NCI-H460 (cell line): Measurements from ENCODE around the gene TIMM29. TPM values are rescaled to one million over a fixed set of nuclear protein-coding genes. Genes with fewer than 3 reads are reported as not detected.

Source experiments
- DNase-seq: peaks from one replicate; pipeline ENCODE4 v3.0.0-alpha.2; 2016; ENCODE audit warnings: low read depth; ENCODE audit errors: extremely low read depth
- polyA plus RNA-seq: library from polyadenylated mRNA; depleted of rRNA; stranded (reverse); fragments of >200 nt; gene quantifications from 2 replicates; pipeline ENCODE4 v1.2.3, GENCODE V29; 2014; cell fraction: nucleus; rRNA removed
- total RNA-seq: library from RNA; depleted of rRNA; stranded (reverse); fragments of >200 nt; shearing (Covaris generic); gene quantifications from 2 replicates; pipeline ENCODE4 v1.2.3, GENCODE V29; 2014; rRNA removed

TIMM29 gene
- 16.5 and 16.6 TPM in 2 replicates for total RNA-seq
- 39.8 and 40.6 TPM in 2 replicates for polyA plus RNA-seq

GRCh38 chr19:10928563-10929401 is at the start of gene TIMM29, which contains the start of gene YIPF2:
Gene TIMM29, plus strand, starts transcription at chr19:10928811. Its CDS starts 12 bp downstream, at chr19:10928823.
Gene YIPF2, minus strand, starts transcription at chr19:10928639. Its CDS starts 229 bp downstream, at chr19:10928410.
- peak; percentile 97 for DNase-seq

- DNase-seq: no peak
Observed at GRCh38 chr19:10881403-10882107, 47.1 kb upstream of the TIMM29 start.

- no peak for DNase-seq
Observed at GRCh38 chr19:10882108-10882457, 46.5 kb upstream of the TIMM29 start.

GRCh38 chr19:10884274-10884673 is 44.3 kb upstream of the TIMM29 start:
- no peak for DNase-seq

GRCh38 chr19:10885201-10886169 is 43.1 kb upstream of the TIMM29 start:
- no peak for DNase-seq

- no peak for DNase-seq
Observed at GRCh38 chr19:10887616-10888367, 40.8 kb upstream of the TIMM29 start.

- no peak for DNase-seq
Observed at GRCh38 chr19:10888421-10888866, 40.2 kb upstream of the TIMM29 start.

- DNase-seq: no peak
Observed at GRCh38 chr19:10889880-10890279, 38.7 kb upstream of the TIMM29 start.

- DNase-seq: no peak
Observed at GRCh38 chr19:10891405-10892086, 37.1 kb upstream of the TIMM29 start.

GRCh38 chr19:10892256-10892655 is 36.4 kb upstream of the TIMM29 start:
- no peak for DNase-seq

- DNase-seq: no peak
Observed at GRCh38 chr19:10894911-10895213, 33.7 kb upstream of the TIMM29 start.

- DNase-seq: no peak
Observed at GRCh38 chr19:10895363-10895762, 33.2 kb upstream of the TIMM29 start.

GRCh38 chr19:10895920-10896319 is 32.7 kb upstream of the TIMM29 start:
- DNase-seq: no peak

- no peak for DNase-seq
Observed at GRCh38 chr19:10896851-10897526, 31.6 kb upstream of the TIMM29 start.

- DNase-seq: no peak
Observed at GRCh38 chr19:10898633-10899032, 30.0 kb upstream of the TIMM29 start.

- DNase-seq: no peak
Observed at GRCh38 chr19:10899151-10899653, 29.4 kb upstream of the TIMM29 start.

- DNase-seq: no peak
Observed at GRCh38 chr19:10907925-10908324, 20.7 kb upstream of the TIMM29 start.

GRCh38 chr19:10908380-10908960 is 20.1 kb upstream of the TIMM29 start:
- no peak for DNase-seq
